ENCODE measurements around the gene ACSL1.
"Not testable (repeated sequence)": the region's sequence is repeated elsewhere in the genome, so short reads cannot be mapped to it uniquely, and the experiment has no call there.

Gene ACSL1

DNA sequence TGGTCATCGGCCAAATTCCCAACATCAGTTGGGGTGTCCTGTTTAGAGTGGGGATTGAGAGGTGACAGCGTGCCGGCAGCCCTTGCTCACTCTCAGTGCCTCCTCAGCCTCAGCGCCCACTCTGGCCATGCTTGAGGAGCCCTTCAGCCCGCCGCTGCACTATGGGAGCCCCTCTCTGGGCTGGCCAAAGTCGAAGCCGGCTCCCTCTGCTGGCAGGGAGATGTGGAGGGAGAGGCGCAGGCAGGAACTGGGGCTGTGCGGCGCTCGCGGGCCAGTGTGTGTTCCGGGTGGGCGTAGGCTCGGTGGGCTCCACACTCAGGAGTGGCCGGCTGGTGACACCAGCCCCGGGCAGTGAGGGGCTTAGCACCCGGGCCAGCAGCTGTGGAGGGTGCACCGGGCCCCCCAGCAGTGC, 84.8 kb downstream of the ACSL1 start:
- CTCF ChIA-PET: interaction anchor here (0.6 kb wide), 1 partner anchor 27 kb away, joined by 3 read pairs; no protein-coding TSS in a partner anchor
- TF ChIP-seq ZNF311 (tag by site-specific recombination; IDR thresholded peaks at IDR 0.05; ENCODE audit: borderline replicate concordance): no peak
- TF ChIP-seq, protein P1, sequence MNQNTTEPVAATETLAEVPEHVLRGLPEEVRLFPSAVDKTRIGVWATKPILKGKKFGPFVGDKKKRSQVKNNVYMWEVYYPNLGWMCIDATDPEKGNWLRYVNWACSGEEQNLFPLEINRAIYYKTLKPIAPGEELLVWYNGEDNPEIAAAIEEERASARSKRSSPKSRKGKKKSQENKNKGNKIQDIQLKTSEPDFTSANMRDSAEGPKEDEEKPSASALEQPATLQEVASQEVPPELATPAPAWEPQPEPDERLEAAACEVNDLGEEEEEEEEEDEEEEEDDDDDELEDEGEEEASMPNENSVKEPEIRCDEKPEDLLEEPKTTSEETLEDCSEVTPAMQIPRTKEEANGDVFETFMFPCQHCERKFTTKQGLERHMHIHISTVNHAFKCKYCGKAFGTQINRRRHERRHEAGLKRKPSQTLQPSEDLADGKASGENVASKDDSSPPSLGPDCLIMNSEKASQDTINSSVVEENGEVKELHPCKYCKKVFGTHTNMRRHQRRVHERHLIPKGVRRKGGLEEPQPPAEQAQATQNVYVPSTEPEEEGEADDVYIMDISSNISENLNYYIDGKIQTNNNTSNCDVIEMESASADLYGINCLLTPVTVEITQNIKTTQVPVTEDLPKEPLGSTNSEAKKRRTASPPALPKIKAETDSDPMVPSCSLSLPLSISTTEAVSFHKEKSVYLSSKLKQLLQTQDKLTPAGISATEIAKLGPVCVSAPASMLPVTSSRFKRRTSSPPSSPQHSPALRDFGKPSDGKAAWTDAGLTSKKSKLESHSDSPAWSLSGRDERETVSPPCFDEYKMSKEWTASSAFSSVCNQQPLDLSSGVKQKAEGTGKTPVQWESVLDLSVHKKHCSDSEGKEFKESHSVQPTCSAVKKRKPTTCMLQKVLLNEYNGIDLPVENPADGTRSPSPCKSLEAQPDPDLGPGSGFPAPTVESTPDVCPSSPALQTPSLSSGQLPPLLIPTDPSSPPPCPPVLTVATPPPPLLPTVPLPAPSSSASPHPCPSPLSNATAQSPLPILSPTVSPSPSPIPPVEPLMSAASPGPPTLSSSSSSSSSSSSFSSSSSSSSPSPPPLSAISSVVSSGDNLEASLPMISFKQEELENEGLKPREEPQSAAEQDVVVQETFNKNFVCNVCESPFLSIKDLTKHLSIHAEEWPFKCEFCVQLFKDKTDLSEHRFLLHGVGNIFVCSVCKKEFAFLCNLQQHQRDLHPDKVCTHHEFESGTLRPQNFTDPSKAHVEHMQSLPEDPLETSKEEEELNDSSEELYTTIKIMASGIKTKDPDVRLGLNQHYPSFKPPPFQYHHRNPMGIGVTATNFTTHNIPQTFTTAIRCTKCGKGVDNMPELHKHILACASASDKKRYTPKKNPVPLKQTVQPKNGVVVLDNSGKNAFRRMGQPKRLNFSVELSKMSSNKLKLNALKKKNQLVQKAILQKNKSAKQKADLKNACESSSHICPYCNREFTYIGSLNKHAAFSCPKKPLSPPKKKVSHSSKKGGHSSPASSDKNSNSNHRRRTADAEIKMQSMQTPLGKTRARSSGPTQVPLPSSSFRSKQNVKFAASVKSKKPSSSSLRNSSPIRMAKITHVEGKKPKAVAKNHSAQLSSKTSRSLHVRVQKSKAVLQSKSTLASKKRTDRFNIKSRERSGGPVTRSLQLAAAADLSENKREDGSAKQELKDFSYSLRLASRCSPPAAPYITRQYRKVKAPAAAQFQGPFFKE (tag by site-specific recombination; IDR thresholded peaks at IDR 0.05; ENCODE audit: borderline replicate concordance): no peak
- no peak for TF ChIP-seq ZNF473 (tag by site-specific recombination; IDR thresholded peaks at IDR 0.05)
- no peak for TF ChIP-seq ZSCAN16 (tag by site-specific recombination; IDR thresholded peaks at IDR 0.05)
- TF ChIP-seq WT1 (tag by site-specific recombination; IDR thresholded peaks at IDR 0.05): no peak
- no peak for TF ChIP-seq ZNF596 (tag by site-specific recombination; IDR thresholded peaks at IDR 0.05)
- TF ChIP-seq ZNF335 (tag by site-specific recombination; conservative IDR thresholded peaks at IDR 0.05): no peak

DNA sequence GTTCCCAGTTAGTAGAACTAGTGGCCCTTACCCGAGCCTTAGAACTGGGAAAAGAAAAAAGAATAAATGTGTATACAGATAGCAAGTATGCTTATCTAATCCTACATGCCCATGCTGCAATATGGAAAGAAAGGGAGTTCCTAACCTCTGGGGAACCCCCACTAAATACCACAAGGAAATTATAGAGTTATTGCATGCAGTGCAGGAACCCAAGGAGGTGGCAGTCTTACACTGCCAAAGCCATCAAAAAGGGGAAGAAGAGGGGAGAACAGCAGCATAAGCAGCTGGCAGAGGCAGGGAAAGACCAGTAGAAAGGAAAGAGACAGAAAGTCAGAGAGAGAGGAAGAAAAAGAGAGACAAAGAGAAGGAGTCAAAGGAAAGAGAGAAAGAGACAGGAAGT, 86.2 kb downstream of the ACSL1 start:
- not testable (repeated sequence) for H3K4me1 ChIP-seq (ENCODE audit: control insufficient read depth, insufficient read depth, low read length); H3K27ac ChIP-seq (ENCODE audit: extremely low read depth, low read depth, low read length)

More for the DNA sequence above, 84.8 kb downstream of the ACSL1 start:
- H3K36me3 ChIP-seq (ENCODE audit: control insufficient read depth in 2 of 2, insufficient read depth in 1 of 2, low read length in 2 of 2): no peaks in the 10 kb centered on the region
- no peaks in the 10 kb centered on the region for H3K4me1 ChIP-seq (ENCODE audit: control insufficient read depth, insufficient read depth, low read length)
- no peak overlapping the region for H3K27ac ChIP-seq (ENCODE audit: extremely low read depth, low read depth, low read length)
- H3K9me3 ChIP-seq (ENCODE audit: control insufficient read depth, insufficient read depth, low read depth, low read length): no peaks in the 10 kb centered on the region
- POLR2A ChIA-PET: no interaction called here
- H3K4me3 ChIP-seq (ENCODE audit: low read depth, low read length): no peak overlapping the region

DNA sequence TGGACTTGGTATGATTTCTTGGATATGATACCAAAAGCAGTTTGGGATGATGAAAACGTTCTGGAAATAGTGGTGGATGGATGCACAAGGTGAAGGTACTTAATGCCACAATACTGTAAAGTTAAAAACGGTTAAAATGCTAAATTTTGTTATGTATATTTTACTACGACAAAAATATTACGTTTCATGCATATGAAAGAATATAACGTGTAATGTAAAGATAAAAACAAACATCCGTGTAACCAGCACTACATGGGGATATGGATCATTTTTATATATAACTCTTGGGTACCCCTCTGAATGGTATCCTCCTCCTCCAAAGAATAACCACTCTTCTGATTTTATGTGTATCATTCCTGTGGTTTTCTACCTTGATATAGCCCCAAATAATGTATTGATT, 91.0 kb downstream of the ACSL1 start:
- Histone ChIP-seq H3K36me3 (ENCODE audit: control insufficient read depth in 2 of 2, insufficient read depth in 1 of 2, low read length in 2 of 2) (peaks cover 0 to 16% of the 10 kb centered on the region in 2 experiments; a peak in 2 of 3 replicates), H3K4me1 (ENCODE audit: control insufficient read depth, insufficient read depth, low read length) (0 out of 2 replicates have a peak, but pooled peaks cover 2% of the 10 kb centered on the region), H3K27ac (ENCODE audit: extremely low read depth, low read depth, low read length) (no peak overlapping the region), H3K9me3 (ENCODE audit: control insufficient read depth, insufficient read depth, low read depth, low read length) (no peaks in the 10 kb centered on the region), H3K4me3 (ENCODE audit: low read depth, low read length) (peak overlapping the region; percentile 28)
- ChIA-PET CTCF (interaction anchor here (0.5 to 1.8 kb wide), 4 partner anchors 7 to 361 kb away, joined by 3 to 9 read pairs (median 5); no protein-coding TSS in a partner anchor), POLR2A (interaction anchor here (0.9 to 2.8 kb wide), 15 partner anchors 11 to 471 kb away, joined by 3 to 24 read pairs (median 5); partner anchors contain the start of genes CASP3, IRF2, PRIMPOL and SLC25A4)
- no peak for TF ChIP-seq SALL2 (tag by site-specific recombination; IDR thresholded peaks at IDR 0.05; ENCODE audit: borderline replicate concordance)
- TF ChIP-seq ZNF266 (tag by site-specific recombination; IDR thresholded peaks at IDR 0.05; ENCODE audit: low read depth): no peak
- TF ChIP-seq, protein P2, sequence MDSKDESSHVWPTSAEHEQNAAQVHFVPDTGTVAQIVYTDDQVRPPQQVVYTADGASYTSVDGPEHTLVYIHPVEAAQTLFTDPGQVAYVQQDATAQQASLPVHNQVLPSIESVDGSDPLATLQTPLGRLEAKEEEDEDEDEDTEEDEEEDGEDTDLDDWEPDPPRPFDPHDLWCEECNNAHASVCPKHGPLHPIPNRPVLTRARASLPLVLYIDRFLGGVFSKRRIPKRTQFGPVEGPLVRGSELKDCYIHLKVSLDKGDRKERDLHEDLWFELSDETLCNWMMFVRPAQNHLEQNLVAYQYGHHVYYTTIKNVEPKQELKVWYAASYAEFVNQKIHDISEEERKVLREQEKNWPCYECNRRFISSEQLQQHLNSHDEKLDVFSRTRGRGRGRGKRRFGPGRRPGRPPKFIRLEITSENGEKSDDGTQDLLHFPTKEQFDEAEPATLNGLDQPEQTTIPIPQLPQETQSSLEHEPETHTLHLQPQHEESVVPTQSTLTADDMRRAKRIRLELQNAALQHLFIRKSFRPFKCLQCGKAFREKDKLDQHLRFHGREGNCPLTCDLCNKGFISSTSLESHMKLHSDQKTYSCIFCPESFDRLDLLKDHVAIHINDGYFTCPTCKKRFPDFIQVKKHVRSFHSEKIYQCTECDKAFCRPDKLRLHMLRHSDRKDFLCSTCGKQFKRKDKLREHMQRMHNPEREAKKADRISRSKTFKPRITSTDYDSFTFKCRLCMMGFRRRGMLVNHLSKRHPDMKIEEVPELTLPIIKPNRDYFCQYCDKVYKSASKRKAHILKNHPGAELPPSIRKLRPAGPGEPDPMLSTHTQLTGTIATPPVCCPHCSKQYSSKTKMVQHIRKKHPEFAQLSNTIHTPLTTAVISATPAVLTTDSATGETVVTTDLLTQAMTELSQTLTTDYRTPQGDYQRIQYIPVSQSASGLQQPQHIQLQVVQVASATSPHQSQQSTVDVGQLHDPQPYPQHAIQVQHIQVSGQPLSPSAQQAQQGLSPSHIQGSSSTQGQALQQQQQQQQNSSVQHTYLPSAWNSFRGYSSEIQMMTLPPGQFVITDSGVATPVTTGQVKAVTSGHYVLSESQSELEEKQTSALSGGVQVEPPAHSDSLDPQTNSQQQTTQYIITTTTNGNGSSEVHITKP (tag by site-specific recombination; IDR thresholded peaks at IDR 0.05): peak; percentile 79
- TF ChIP-seq ZNF23 (tag by site-specific recombination; IDR thresholded peaks at IDR 0.05; ENCODE audit: borderline replicate concordance): no peak
- TF ChIP-seq, protein P1 (tag by site-specific recombination; IDR thresholded peaks at IDR 0.05; ENCODE audit: borderline replicate concordance): no peak

More for the DNA sequence above, 86.2 kb downstream of the ACSL1 start:
- POLR2A ChIA-PET; H3K4me3 ChIP-seq (ENCODE audit: low read depth, low read length); CTCF ChIA-PET; H3K36me3 ChIP-seq (ENCODE audit: control insufficient read depth in 2 of 2, insufficient read depth in 1 of 2, low read length in 2 of 2); H3K9me3 ChIP-seq (ENCODE audit: control insufficient read depth, insufficient read depth, low read depth, low read length): not testable (repeated sequence)
- TF ChIP-seq ZNF366 (tag by site-specific recombination; conservative IDR thresholded peaks at IDR 0.05): 0 out of 2 replicates have a peak, but pooled peaks have one; percentile 17

Data from HEK293 (cell line).